OCI-LY1 (cell line): ENCODE measurements around the gene EFHD1.

Experiments used
- EZH2 ChIP-seq: fragments of 200-600 bp; sonication (generic), shearing (Covaris generic); IDR thresholded peaks from 2 replicates; pipeline ENCODE4 v1.8.0; 2017; ENCODE audit warnings: borderline replicate concordance, mixed run types, mild to moderate bottlenecking, antibody characterized with exemption, low read length, moderate library complexity, mixed read lengths
- TF ChIP-seq, protein P1 (sequence below): fragments of 200-600 bp; sonication (generic), shearing (Covaris generic); IDR thresholded peaks from 2 replicates; pipeline ENCODE4 v1.5.1; 2017; ENCODE audit warnings: mild to moderate bottlenecking, antibody characterized with exemption, low read length, moderate library complexity, mixed read lengths

DNA sequence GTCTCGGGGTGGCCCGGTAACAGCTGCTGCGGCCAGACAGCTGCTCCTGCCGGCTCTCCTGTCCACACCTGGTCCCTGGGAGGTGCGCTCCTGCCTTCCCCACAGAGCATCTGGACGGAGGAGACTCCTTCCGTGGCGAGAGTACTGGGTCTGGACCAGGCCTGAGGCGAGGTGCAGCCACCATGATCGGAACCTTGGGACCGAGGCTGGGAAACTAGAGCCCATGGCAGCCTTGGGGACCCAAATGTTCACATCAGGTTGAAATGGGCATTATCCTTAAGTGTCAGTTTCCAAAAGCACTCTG is 64.4 kb downstream of the EFHD1 start:
- TF ChIP-seq, protein P1, sequence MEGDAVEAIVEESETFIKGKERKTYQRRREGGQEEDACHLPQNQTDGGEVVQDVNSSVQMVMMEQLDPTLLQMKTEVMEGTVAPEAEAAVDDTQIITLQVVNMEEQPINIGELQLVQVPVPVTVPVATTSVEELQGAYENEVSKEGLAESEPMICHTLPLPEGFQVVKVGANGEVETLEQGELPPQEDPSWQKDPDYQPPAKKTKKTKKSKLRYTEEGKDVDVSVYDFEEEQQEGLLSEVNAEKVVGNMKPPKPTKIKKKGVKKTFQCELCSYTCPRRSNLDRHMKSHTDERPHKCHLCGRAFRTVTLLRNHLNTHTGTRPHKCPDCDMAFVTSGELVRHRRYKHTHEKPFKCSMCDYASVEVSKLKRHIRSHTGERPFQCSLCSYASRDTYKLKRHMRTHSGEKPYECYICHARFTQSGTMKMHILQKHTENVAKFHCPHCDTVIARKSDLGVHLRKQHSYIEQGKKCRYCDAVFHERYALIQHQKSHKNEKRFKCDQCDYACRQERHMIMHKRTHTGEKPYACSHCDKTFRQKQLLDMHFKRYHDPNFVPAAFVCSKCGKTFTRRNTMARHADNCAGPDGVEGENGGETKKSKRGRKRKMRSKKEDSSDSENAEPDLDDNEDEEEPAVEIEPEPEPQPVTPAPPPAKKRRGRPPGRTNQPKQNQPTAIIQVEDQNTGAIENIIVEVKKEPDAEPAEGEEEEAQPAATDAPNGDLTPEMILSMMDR = no peak
- TF ChIP-seq EZH2 = no peak
